Measurements from ENCODE around the gene ADGRD1.

ADGRD1 gene

DNA sequence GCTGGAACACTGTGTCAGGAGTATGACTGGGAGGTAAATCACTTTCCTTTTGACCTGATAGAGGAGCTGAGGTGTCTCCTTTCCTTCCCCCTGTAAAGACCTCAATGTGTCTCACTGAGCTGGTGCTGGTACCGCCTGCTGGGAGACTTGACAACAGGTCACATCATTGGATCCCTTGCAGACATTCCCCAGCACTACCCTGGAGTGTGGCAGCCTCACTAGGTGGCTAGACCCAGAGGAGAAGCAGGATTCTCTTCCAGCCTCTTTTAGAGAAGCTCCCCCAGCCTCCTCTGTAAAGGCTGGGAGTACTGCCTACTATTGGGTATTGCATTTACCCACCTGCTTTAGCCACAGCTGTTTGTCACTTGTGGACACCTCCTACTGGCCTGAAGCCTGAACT, 223.9 kb downstream of the ADGRD1 start:
- no peak for DNase-seq

DNA sequence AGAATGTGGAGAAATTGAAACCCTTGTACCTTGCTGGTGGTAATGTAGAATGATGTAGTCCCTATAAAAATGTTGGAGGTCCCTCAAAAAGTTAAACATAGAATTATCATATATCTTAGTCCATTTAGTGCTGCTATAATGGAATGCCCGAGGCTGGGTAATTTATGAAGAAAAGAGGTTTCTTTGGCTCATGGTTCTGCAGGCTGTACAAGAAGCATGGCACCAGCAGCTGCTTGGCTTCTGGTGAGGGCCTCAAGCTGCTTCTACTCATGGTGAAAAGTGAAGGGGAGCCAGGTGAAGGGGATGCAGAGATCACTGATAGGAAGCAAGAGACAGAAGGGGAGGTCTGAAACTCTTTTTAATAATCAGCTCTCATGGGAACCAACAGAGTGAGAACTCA, 233.9 kb downstream of the ADGRD1 start:
- no peak for DNase-seq

DNA sequence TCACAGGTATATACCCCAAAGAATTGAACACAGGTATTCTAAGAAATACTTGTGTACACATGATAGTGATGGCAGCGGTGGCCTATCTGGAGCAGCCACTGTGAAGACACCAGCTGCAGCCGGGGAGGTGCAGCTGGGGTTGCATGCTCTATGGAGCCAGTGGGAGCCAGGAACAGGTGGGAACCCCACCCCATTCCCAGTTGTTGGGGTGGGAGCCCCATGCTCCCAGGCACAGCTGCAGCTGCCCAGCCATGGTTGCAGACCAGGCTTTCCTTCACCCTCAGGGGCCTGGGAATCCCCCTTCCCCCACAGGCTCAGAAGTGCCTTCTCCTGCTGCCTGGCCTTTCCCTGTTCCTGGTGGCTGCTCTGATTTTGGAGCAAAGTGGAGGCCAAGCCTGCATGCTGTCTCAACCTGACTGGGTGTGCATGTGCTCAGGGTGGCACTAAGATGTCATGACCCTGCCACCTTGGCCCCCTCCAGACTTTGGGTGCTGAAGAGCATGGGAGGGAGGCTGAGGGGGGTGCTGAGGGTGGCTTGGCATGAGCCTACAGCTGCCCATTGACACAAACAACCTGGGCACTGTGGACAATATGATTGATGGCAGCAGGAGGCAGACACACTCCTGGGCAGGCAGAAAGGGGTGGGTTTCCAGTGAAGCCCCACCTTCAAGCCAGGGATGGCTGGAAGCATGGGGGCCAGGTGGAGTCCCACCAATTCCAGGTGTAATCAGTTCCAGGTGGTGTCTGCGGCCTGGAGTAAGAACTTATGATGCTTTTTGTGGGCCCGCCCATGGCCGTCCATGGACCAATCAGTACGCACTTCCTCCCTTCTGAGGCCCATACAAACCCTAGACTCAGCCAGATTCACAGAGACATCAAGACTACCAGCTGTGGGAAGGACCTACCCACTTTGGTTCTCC, 234.7 kb downstream of the ADGRD1 start:
- no peak for DNase-seq

GRCh38 chr12:131189781-131190180, 236.1 kb downstream of the ADGRD1 start:
- DNase-seq = no peak

DNA sequence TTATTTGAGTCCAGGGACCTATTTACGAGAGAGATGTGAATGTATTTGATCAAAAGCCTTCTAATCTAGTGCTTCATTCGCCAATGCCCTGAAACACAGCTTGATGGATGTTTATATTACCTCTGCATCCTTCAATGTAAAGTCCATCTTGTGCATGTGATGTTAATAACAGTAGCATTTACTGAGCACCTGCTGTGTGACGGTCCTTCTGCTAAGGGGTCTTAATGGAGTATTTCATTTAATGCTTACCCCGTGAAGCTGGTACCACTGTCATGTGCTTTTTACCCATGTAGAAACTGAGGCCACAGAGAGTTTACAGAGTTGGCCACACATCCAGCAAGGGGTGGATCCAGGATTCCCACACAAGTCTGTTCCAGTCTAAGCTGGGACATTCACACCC, 237.3 kb downstream of the ADGRD1 start:
- DNase-seq = no peak
